B cell (primary cell): Measurements from ENCODE around the gene ERC2. TPM values are rescaled to one million over a fixed set of nuclear protein-coding genes. Genes with fewer than 3 reads are reported as not detected.

Source experiments
- ATAC-seq: fragments of 200-7000 bp; cut with Tn5 transposase; one replicate; pipeline ENCODE4 v1.10.0; 2021; ENCODE audit warnings: low read depth, mild to moderate bottlenecking, moderate number of reproducible peaks, moderate library complexity
- CTCF ChIA-PET: fragments of 350-600 bp; sonication (Branson Sonifier 250); formaldehyde crosslinking; loops from one replicate; lab custom pipeline; 2021; ENCODE audit warnings: antibody characterized with exemption, inconsistent platforms; lab: Charles Lee
- POLR2A ChIA-PET: fragments of 350-600 bp; sonication (Branson Sonifier 250); formaldehyde crosslinking; loops from one replicate; lab custom pipeline; 2021; ENCODE audit warnings: antibody characterized with exemption; lab: Charles Lee
- DNase-seq: peaks from one replicate; pipeline ENCODE4 v3.0.0; 2013
- H2AFZ ChIP-seq: 2 replicates; pipeline ENCODE4 v1.6.1; 2012; ENCODE audit warnings: mild to moderate bottlenecking, low read depth, low read length; ENCODE audit not compliant: insufficient read depth, poor library complexity, severe bottlenecking
- H3K27ac ChIP-seq, 2 donors: 1 replicate in 1 of 2; 2 replicates in 1 of 2; pipeline ENCODE4 v1.5.1; 2012 to 2013; ENCODE audit warnings: low read length in 2 of 2, mild to moderate bottlenecking in 2 of 2, moderate library complexity in 1 of 2
- H3K27me3 ChIP-seq, 4 experiments: fragments of 200-600 bp in 1 of 4; sonication (generic) in 1 of 4; replicated peaks in 1 of 4; 1 replicate in 2 of 4; 2 replicates in 2 of 4; pipeline versions ENCODE4 v1.6.1 to v1.7.0; 2013 to 2016; ENCODE audit warnings: low read length in 3 of 4, mild to moderate bottlenecking in 2 of 4, mixed read lengths in 1 of 4, moderate library complexity in 1 of 4; ENCODE audit not compliant: insufficient read depth in 4 of 4, control insufficient read depth in 3 of 4; ENCODE audit errors: control extremely low read depth in 1 of 4
- H3K36me3 ChIP-seq, 2 experiments: replicated peaks in 1 of 2; 1 replicate in 1 of 2; 2 replicates in 1 of 2; pipeline versions ENCODE4 v1.6.1 to v1.7.1; 2013; ENCODE audit warnings: low read length in 1 of 2; ENCODE audit not compliant: insufficient read depth in 2 of 2, control insufficient read depth in 1 of 2; ENCODE audit errors: control extremely low read depth in 1 of 2, extremely low read depth in 1 of 2
- H3K4me1 ChIP-seq, 2 donors: fragments of 200-600 bp in 1 of 2; sonication (generic) in 1 of 2; 1 replicate in 1 of 2; 2 replicates in 1 of 2; pipeline versions ENCODE4 v1.5.1 to v1.6.1; 2013 to 2017; ENCODE audit warnings: low read length in 2 of 2; ENCODE audit not compliant: control insufficient read depth in 2 of 2, insufficient read depth in 2 of 2
- H3K4me2 ChIP-seq: replicated peaks from 2 replicates; pipeline ENCODE3; 2012; ENCODE audit warnings: mild to moderate bottlenecking, low read depth, low read length; ENCODE audit not compliant: poor library complexity, severe bottlenecking
- H3K4me3 ChIP-seq, 5 experiments: fragments of 200-600 bp in 1 of 5; sonication (generic) in 1 of 5; 1 replicate in 3 of 5; 2 replicates in 2 of 5; pipeline versions ENCODE4 v1.5.1 to v1.7.0; 2011 to 2016; ENCODE audit warnings: low read length in 4 of 5, mild to moderate bottlenecking in 4 of 5, low read depth in 2 of 5, control low read depth in 1 of 5, moderate library complexity in 1 of 5; ENCODE audit not compliant: insufficient read depth in 1 of 5; ENCODE audit errors: control extremely low read depth in 1 of 5, extremely low read depth in 1 of 5
- H3K79me2 ChIP-seq: fragments of 200-600 bp; sonication (generic); one replicate; pipeline ENCODE4 v1.6.0; 2016; ENCODE audit warnings: low read length; ENCODE audit not compliant: control insufficient read depth, insufficient read depth
- H3K9ac ChIP-seq: fragments of 200-600 bp; sonication (generic); 2 replicates; pipeline ENCODE4 v1.6.1; 2017; ENCODE audit warnings: mild to moderate bottlenecking, low read length, moderate library complexity
- H3K9me3 ChIP-seq, 3 donors: one replicate each; pipeline versions ENCODE4 v1.6.1 to v1.7.1; 2013; ENCODE audit warnings: low read length in 2 of 3; ENCODE audit not compliant: control insufficient read depth in 2 of 3, insufficient read depth in 1 of 3; ENCODE audit errors: control extremely low read depth in 1 of 3
- H4K20me1 ChIP-seq: 2 replicates; pipeline ENCODE4 v1.6.0; 2012; ENCODE audit warnings: mild to moderate bottlenecking, low read length; ENCODE audit not compliant: insufficient read depth, control insufficient read depth, poor library complexity, severe bottlenecking
- H3K27ac Mint-ChIP-seq: one replicate; pipeline ENCODE4 v1.8.0; 2021; ENCODE audit warnings: mixed read lengths
- H3K27me3 Mint-ChIP-seq: one replicate; pipeline ENCODE4 v1.8.0; 2021; ENCODE audit warnings: mixed read lengths
- H3K4me1 Mint-ChIP-seq: one replicate; pipeline ENCODE4 v1.8.0; 2021; ENCODE audit warnings: mixed read lengths
- H3K4me3 Mint-ChIP-seq: one replicate; pipeline ENCODE4 v1.8.0; 2021; ENCODE audit warnings: mixed read lengths
- H3K9me3 Mint-ChIP-seq: one replicate; pipeline ENCODE4 v1.8.0; 2022; ENCODE audit warnings: mixed read lengths; ENCODE audit not compliant: insufficient read depth
- CTCF ChIP-seq: fragments of 200-600 bp; IDR thresholded peaks from one replicate; pipeline ENCODE4 v1.8.0; 2022; ENCODE audit warnings: antibody characterized with exemption, mild to moderate bottlenecking
- EZH2 ChIP-seq: IDR thresholded peaks from 2 replicates; pipeline ENCODE4 v1.6.1; 2012; ENCODE audit warnings: borderline replicate concordance, low read depth, mild to moderate bottlenecking, moderate library complexity, low read length; ENCODE audit not compliant: insufficient read depth, poor library complexity, severe bottlenecking
- WGBS: methylation state at CpG from one replicate; pipeline ENCODE4 v1.1.5; 2013; ENCODE audit warnings: missing lambda C conversion rate; ENCODE audit not compliant: insufficient coverage; 5-methylcytosine and 5-hydroxymethylcytosine counted together
- intact Hi-C: fragments of 100-400 bp; cut with micrococcal nuclease; formaldehyde crosslinking; loops from one replicate; pipeline ENCODE4 v1.10.0; 2022
- polyA plus RNA-seq: library from polyadenylated mRNA; depleted of rRNA; stranded (reverse); fragments of >200 nt; gene quantifications from 2 replicates; pipeline ENCODE4 v1.2.3, GENCODE V29; 2012
- total RNA-seq, 2 donors: library from RNA; stranded (reverse); fragments of 120-200 nt in 1 of 2; gene quantifications; 1 replicate in 1 of 2; 2 replicates in 1 of 2; pipeline versions ENCODE4 v1.2.3 to v1.2.4, GENCODE V29; 2013 to 2022

The ERC2 gene
- total and polyA plus RNA-seq, 2 donors (not counting 1 experiment from before 2014, with no cell fraction given): not detected

GRCh38 chr3:55511895-55512570 lies 956.2 kb downstream of the ERC2 start:
- 87% methylated on average over 3 of the region's 7 CpGs for WGBS
- ChIA-PET POLR2A (no interaction called here), CTCF (no interaction called here)
- H3K4me3 ChIP-seq: no peak overlapping the region
- ATAC-seq: no peak
- Mint-ChIP-seq H3K27ac (no peak overlapping the region), H3K27me3 (peaks cover 2% of the 10 kb centered on the region), H3K9me3 (no peaks in the 10 kb centered on the region), H3K4me3 (no peak overlapping the region), H3K4me1 (no peaks in the 10 kb centered on the region)
- no peaks in the 10 kb centered on the region for H3K79me2 ChIP-seq
- TF ChIP-seq CTCF: no peak
- no peak for TF ChIP-seq EZH2
- no peaks in the 10 kb centered on the region for H3K27me3 ChIP-seq
- intact Hi-C loops: no loop called here
- no peaks in the 10 kb centered on the region for H3K36me3 ChIP-seq
- no peaks in the 10 kb centered on the region for H3K4me1 ChIP-seq
- H3K9me3 ChIP-seq: no peaks in the 10 kb centered on the region
- no peak overlapping the region for H3K9ac ChIP-seq
- no peak overlapping the region for H3K4me2 ChIP-seq
- H2AFZ ChIP-seq: no peak overlapping the region
- no peak for DNase-seq
- H4K20me1 ChIP-seq: no peaks in the 10 kb centered on the region
- H3K27ac ChIP-seq: no peak overlapping the region

GRCh38 chr3:55508335-55508734 lies 959.9 kb downstream of the ERC2 start:
- H3K27me3 Mint-ChIP-seq: peaks cover 2% of the 10 kb centered on the region
- no peak overlapping the region for H3K4me3 Mint-ChIP-seq
- ChIA-PET POLR2A (no interaction called here), CTCF (no interaction called here)
- H3K9me3 ChIP-seq: no peaks in the 10 kb centered on the region
- no peak overlapping the region for H2AFZ ChIP-seq
- H3K27me3 ChIP-seq: no peaks in the 10 kb centered on the region
- intact Hi-C loops: no loop called here
- no peak overlapping the region for H3K9ac ChIP-seq
- no peaks in the 10 kb centered on the region for H4K20me1 ChIP-seq
- 99% methylated on average over 6 of the region's 8 CpGs for WGBS
- H3K79me2 ChIP-seq: no peaks in the 10 kb centered on the region
- no peak for ATAC-seq
- H3K9me3 Mint-ChIP-seq: no peaks in the 10 kb centered on the region
- no peak overlapping the region for H3K4me2 ChIP-seq
- no peaks in the 10 kb centered on the region for H3K36me3 ChIP-seq
- no peak overlapping the region for H3K27ac Mint-ChIP-seq
- no peak for TF ChIP-seq EZH2
- no peak for TF ChIP-seq CTCF
- no peaks in the 10 kb centered on the region for H3K4me1 Mint-ChIP-seq
- H3K4me3 ChIP-seq: no peak overlapping the region
- H3K4me1 ChIP-seq: no peaks in the 10 kb centered on the region
- DNase-seq: no peak
- no peak overlapping the region for H3K27ac ChIP-seq
